CD4-positive, alpha-beta T cell treated with Interleukin-15 for 1 hour (primary cell): ENCODE results near the gene TM9SF2.

Experiments used
- DNase-seq: peaks from one replicate; pipeline ENCODE4 v3.0.0-alpha.2; 2020

The TM9SF2 gene

GRCh38 chr13:99582511-99582910 lies 81.2 kb downstream of the TM9SF2 start:
- DNase-seq: no peak

- DNase-seq: no peak
Measured at GRCh38 chr13:99585609-99586008, 84.3 kb downstream of the TM9SF2 start.

DNA sequence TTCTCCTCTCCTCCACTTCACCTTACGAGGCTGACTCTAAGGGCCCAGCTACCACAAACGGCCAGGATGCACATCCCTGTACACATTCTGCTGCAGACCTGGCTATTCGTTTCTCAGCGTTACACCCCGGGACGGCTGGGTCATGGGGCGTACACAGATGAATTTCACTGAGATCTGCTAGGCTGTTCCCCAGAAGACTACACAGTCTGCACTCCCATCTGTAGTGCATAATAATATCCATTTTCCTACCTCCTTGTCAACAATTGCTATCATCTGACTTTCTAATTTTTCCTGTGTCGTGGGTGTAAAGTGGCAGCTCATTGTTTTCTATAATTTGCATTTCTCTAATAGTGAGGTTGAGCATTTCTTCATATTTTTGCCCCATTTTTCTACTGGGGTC lies 85.7 kb downstream of the TM9SF2 start:
- DNase-seq: no peak

DNA sequence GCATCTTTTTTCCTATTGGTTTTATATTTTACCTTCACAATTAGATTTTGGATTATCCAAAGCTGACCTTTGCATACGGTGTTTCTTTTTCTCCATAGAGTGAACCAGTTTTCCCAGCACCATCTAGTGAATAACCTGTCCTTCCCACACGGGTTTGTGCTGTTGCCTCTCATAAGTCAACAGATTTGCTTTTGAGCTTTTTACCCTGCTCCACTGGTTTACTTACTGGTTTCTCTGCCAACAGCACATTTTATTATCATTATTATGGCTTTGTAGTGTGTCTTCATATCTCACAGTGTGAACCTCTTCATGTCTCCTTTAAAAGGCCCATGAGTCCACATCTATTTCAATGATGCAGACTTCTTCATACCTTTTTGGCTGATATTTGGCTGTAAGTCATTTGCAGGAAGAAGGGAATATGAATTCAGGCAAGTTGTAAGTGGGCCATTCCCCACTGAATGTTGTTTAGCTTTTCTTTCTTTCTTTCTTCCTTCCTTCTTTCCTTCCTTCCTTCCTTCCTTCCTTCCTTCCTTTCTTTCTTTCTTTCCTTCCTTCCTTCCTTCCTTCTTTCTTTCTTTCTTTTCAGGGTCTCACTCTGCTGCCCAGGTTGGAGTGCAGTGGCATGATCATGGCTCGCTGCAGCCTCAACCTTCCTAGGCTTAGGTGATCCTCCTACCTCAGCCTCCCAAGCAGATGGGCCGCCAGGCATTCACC lies 86.8 kb downstream of the TM9SF2 start:
- DNase-seq: no peak

- no peak for DNase-seq
Measured at GRCh38 chr13:99589575-99589974, 88.3 kb downstream of the TM9SF2 start.

GRCh38 chr13:99590519-99591011 lies 89.3 kb downstream of the TM9SF2 start:
- no peak for DNase-seq

- no peak for DNase-seq
Measured at GRCh38 chr13:99596180-99596579, 94.9 kb downstream of the TM9SF2 start.

DNA sequence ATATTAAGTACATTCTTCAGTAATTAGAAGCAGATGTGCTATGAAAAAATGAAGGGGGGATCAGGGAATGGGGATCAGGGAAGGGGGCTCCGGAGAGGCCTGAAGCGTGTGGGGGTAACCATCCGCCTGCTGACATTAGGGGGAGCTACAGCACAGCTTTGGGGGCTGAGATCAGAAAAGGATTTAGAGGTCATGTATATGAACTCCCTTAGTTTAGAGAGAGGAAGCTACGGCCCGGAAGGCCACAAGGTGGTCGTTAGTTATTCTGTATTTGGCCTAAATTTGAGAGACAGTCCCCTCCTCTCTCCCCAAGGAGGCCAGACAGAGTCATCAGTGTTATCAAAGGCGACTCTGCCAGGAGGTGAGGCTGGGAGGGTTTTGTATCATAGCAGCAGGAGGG lies 99.0 kb downstream of the TM9SF2 start:
- no peak for DNase-seq

GRCh38 chr13:99601535-99601934 lies 100.3 kb downstream of the TM9SF2 start:
- no peak for DNase-seq

DNA sequence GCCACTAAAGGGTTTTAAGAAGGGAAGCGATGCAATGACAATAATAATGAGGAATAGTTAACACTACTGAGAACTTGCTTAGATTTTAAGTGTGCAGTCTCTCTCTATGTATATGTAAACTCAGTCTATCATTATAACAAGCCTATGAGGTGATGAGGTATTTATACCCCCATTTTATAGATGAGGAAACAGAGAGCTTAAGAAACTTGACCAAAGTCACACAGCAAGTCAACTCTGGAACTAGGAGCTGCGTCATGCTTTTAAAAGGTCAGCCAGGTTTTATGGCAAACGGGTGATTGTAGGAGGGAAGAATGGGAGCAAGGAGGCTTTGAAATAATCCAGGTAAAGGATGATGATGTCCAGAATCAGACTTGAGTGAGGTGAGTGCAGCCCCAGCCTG lies 103.4 kb downstream of the TM9SF2 start:
- DNase-seq: no peak

- DNase-seq: peak; percentile 45
Measured at GRCh38 chr13:99605420-99606323, 104.4 kb downstream of the TM9SF2 start.

- DNase-seq: peak; percentile 89
Measured at GRCh38 chr13:99606324-99607066, 105.2 kb downstream of the TM9SF2 start, which contains the start of gene CLYBL. CLYBL (plus strand) TSS chr13:99606690.

DNA sequence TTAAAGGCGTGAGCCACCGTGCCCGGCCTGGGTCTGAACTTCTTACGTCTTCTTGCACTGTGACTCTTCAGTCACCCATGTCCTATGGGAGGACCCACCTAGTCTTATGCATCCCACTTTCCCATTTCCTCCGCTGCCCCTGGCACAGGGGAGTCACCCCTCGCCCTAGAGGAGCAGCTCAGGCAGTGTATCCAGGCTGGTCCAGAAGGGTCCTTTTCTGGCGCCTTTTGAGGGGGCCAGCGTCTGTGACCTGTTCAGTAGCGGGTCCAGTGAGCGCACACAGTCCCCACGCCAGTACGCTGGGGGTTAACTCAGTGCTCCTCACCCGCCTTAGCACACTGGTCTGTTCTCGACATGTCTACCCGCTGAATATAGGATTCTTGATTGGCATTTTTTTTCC lies 107.1 kb downstream of the TM9SF2 start:
- no peak for DNase-seq

- no peak for DNase-seq
Measured at GRCh38 chr13:99610702-99611289, 109.5 kb downstream of the TM9SF2 start.
